Tongue (tissue), 3 donors: ENCODE data around the gene GRK3. TPM values are rescaled to one million over a fixed set of nuclear protein-coding genes. Genes with fewer than 3 reads are reported as not detected.

ENCODE experiments used
- DNase-seq: peaks from one replicate; pipeline ENCODE4 v3.0.0-alpha.2; 2015
- small RNA-seq: library from RNA; depleted of rRNA; stranded (forward); fragments of <200 nt; gene quantifications from one replicate; pipeline ENCODE3, GENCODE V24; 2014; ENCODE audit warnings: low replicate concordance
- total RNA-seq: library from RNA; depleted of rRNA; stranded (reverse); fragments of >200 nt; gene quantifications from one replicate; pipeline ENCODE4 v1.2.3, GENCODE V29; 2014

Gene GRK3
- total RNA-seq, 1 donor from 2014 or later = 8.5 TPM

- no peak for DNase-seq
These were observed 196.5 kb downstream of the GRK3 start for GRCh38 chr22:25760848-25761595.

GRCh38 chr22:25762147-25762546 lies 197.7 kb downstream of the GRK3 start:
- DNase-seq = no peak

GRCh38 chr22:25763239-25763777 lies 198.8 kb downstream of the GRK3 start:
- no peak for DNase-seq

- no peak for DNase-seq
These were observed 200.0 kb downstream of the GRK3 start for GRCh38 chr22:25764270-25765015.

- DNase-seq = peak; percentile 49
These were observed 200.5 kb downstream of the GRK3 start for GRCh38 chr22:25765016-25765367.

DNA sequence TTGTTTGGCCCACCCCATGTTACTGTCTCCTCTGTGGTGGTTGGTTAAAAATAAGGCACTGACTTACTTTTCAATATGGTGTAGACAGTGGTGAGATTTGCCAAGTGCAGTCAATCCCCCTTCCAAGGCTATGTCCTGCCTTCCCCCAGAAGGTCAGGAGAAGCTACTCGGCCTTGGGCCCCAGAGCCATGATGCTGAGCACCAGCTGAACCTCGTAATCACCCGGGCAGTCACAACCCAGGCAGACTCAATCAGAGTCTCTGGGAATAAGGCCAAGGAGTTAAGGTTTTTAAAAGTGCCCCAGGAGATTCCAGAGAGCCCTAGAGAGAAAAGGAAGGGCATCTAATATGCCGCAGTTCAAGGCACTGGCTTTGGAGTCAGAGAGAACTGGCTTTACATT lies 201.3 kb downstream of the GRK3 start:
- DNase-seq = no peak

DNA sequence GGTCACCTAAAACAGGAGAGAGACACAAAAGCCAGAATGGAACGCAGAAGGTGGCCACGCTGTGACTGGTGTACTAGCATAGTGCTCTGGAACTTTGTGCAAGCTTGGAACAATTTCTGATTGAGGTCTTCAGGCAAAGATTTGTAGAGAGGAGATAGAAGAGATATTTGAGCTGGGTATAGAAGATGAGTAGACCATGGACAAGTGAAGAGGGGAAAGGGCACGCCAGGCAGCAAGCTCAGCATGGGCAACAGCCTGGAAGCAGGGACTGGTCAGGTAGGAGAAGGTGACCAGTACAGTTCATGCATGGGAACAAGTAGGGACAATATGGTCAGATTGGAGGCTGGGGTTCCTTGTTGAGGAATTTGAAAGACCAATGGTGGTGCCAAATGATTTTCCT lies 201.9 kb downstream of the GRK3 start:
- no peak for DNase-seq

DNA sequence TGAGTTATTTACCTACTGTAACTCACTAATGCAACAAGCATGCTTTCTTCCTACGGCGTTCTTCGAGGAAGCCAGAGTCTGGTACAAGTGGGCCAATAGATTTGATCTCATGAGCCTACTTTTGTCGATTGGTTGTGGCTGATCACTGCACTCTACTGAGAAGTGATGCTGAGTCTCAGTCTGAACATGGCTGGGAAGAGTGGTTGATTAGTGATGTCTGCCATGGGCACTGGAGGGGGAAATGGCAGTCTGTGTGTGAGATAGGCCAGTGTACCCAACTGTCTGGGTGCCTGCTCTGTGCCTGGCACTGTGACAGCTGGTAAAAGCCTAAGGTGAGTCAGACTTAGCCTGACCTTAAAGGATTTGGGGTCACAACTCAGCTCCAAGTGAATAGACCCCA lies 205.9 kb downstream of the GRK3 start:
- no peak for DNase-seq

GRCh38 chr22:25772288-25772687 lies 207.8 kb downstream of the GRK3 start:
- DNase-seq = no peak

DNA sequence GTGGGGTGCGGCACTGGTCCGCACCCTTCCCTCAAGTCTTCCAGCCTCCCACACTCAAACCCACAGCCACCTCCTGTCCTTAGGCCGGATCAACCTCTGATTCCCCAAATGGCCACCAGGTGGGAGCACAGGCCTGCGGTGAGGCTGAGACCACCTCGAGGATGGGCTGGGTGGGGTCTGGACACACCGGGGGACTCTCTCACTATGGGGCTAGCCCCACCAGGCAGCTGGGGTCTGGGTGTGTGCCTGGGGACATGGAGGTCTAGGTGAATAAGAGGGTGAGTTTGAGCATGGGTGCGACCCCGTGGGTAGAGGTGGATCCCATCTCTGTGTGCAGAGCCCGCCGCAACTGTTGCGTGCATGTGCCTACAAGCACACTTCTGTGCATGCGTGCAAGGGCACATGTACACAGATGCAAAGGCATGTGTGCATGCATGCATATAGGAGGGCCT lies 210.1 kb downstream of the GRK3 start:
- peak; percentile 30 for DNase-seq

GRCh38 chr22:25775531-25775930 lies 211.1 kb downstream of the GRK3 start:
- no peak for DNase-seq

DNA sequence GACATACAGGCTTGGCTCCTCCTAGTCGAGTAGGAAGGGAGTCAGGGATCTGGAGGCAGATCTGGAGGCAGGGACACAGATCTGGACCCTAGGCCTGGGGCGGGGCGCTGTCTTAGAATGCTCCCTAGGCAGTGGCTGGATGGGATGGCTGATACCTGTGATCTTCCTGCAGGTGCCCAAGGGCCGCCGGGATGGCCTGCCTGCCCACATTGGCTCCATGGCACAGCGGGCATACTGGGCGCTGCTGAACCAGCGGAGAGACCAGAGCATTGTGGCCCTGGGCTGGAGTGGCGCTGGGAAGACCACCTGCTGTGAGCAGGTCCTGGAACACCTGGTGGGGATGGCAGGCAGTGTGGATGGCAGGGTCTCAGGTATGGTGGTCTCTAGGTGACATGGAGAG lies 212.9 kb downstream of the GRK3 start:
- DNase-seq = no peak

DNA sequence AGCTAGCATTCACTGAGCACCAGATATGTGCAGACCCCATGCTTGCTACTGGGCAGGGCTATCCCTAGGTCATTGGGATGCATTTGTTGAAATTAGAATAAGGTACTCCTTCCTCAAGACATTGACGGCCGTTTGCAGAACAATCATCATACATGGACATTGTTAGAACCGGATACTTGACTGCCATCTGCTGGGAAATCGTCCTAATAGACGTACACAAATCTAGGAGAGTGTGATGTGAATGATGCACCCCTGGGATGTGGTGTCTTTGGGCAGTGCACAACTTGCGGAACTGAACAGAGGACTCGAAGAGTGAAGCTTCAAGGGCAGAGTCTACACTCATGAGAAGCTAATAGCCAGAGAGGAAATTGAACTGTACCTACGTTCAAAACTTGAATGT lies 213.4 kb downstream of the GRK3 start:
- DNase-seq = peak; percentile 46

Small RNAs within 50 kb of the gene (small RNA-seq; reads per million reads assigned to genes)
- not detected for gene RNA5SP494

Other genes with a start within 250 kb of the GRK3 start
- 184 TPM for gene MYO18B, start 177.5 kb downstream of the GRK3 start, total RNA-seq